Measurements from ENCODE around the gene GARIN5B. TPM values are rescaled to one million over a fixed set of nuclear protein-coding genes. Genes with fewer than 3 reads are reported as not detected.

GARIN5B gene
- total and polyA plus RNA-seq, 2 experiments from 2014 or later = not detected

- TF ChIP-seq REST (IDR thresholded peaks at IDR 0.05; ENCODE audit: unreplicated experiment) = no peak
These were observed 54.8 kb downstream of the GARIN5B start (continued) for GRCh38 chr19:55308281-55308680.

- peaks cover 12% of the 10 kb centered on the region for H3K27me3 Mint-ChIP-seq (ENCODE audit: insufficient read depth, low read depth, poor library complexity)
- Histone ChIP-seq H3K27ac (ENCODE audit: low read depth) (no peak overlapping the region), H3K27me3 (ENCODE audit: insufficient read depth) (no peaks in the 10 kb centered on the region), H3K4me3 (no peak overlapping the region), H3K9me2 (ENCODE audit: insufficient read depth) (no peaks in the 10 kb centered on the region), H3K36me3 (ENCODE audit: insufficient read depth) (peaks cover 11% of the 10 kb centered on the region), H2AFZ (no peak overlapping the region), H3K79me2 (replicated peaks; ENCODE audit: insufficient read depth) (no peaks in the 10 kb centered on the region), H3K4me1 (ENCODE audit: insufficient read depth) (peaks cover 5% of the 10 kb centered on the region), H3F3A (replicated peaks; ENCODE audit: low read depth) (peaks cover 20% of the 10 kb centered on the region), H4K20me1 (replicated peaks; ENCODE audit: insufficient read depth) (no peaks in the 10 kb centered on the region; the same call in 1 of the 2 replicates), H3K4me2 (no peak overlapping the region)
- no peak for ATAC-seq
- H3K27ac Mint-ChIP-seq = no peak overlapping the region
- H3K9me3 Mint-ChIP-seq = no peaks in the 10 kb centered on the region; the same call in 2 of the 3 replicates
- H3K4me3 Mint-ChIP-seq = no peak overlapping the region
- no peak for DNase-seq (ENCODE audit: low spot score)
- H3K36me3 Mint-ChIP-seq (ENCODE audit: low read depth) = peaks cover 59% of the 10 kb centered on the region
- peaks cover 11% of the 10 kb centered on the region for H3K4me1 Mint-ChIP-seq
- TF ChIP-seq EZH2phosphoT487 (IDR thresholded peaks at IDR 0.05; ENCODE audit: unreplicated experiment) = no peak
- no peak for TF ChIP-seq ZNF462 (CRISPR knock-in tag; IDR thresholded peaks at IDR 0.05)
- TF ChIP-seq POLR2AphosphoS5 (IDR thresholded peaks at IDR 0.05; ENCODE audit: low read depth) = no peak
- no peak for TF ChIP-seq CTCF (conservative IDR thresholded peaks at IDR 0.05; ENCODE audit: low read depth in 2 of 2)
- no peak for TF ChIP-seq NANOG (IDR thresholded peaks at IDR 0.05; ENCODE audit: borderline replicate concordance)
- no peak for TF ChIP-seq ETS1 (IDR thresholded peaks at IDR 0.05)
- no peak for TF ChIP-seq CREB1 (CRISPR knock-in tag; IDR thresholded peaks at IDR 0.05; ENCODE audit: low read depth)
- no peak for TF ChIP-seq ZNF114 (CRISPR knock-in tag; IDR thresholded peaks at IDR 0.05)
These were observed 56.3 kb downstream of the GARIN5B start for GRCh38 chr19:55306712-55307111.
